Ovary (tissue), 9 donors: ENCODE data around the gene POLR3E. TPM values are rescaled to one million over a fixed set of nuclear protein-coding genes. Genes with fewer than 3 reads are reported as not detected.
"Not testable (repeated sequence)": the region's sequence is repeated elsewhere in the genome, so short reads cannot be mapped to it uniquely, and the experiment has no call there.

Experiments used
- DNase-seq, 5 donors: peaks; one replicate each; pipeline ENCODE4 v3.0.0-alpha.2; 2019 to 2020
- H3K27ac ChIP-seq, 2 donors: fragments of 200-600 bp; one replicate each; pipeline versions ENCODE4 v1.5.1 to v1.8.0; 2019 to 2022
- H3K27me3 ChIP-seq: fragments of 200-600 bp; one replicate; pipeline ENCODE4 v1.8.0; 2022
- H3K36me3 ChIP-seq: fragments of 200-600 bp; sonication (generic); one replicate; pipeline ENCODE4 v1.5.1; 2019
- H3K4me1 ChIP-seq: one replicate; pipeline ENCODE4 v1.8.1; 2013; ENCODE audit warnings: mild to moderate bottlenecking, moderate library complexity; ENCODE audit not compliant: insufficient read depth
- H3K4me3 ChIP-seq: fragments of 200-600 bp; sonication (generic); one replicate; pipeline ENCODE4 v1.5.1; 2017
- H3K9me3 ChIP-seq, 2 donors: fragments of 200-600 bp in 1 of 2; sonication (generic) in 1 of 2; one replicate each; pipeline versions ENCODE4 v1.5.1 to v1.8.1; 2013 to 2019; ENCODE audit warnings: mild to moderate bottlenecking in 1 of 2, moderate library complexity in 1 of 2
- EP300 ChIP-seq: sonication (generic); formaldehyde crosslinking; IDR thresholded peaks from one replicate; pipeline ENCODE4 v1.6.1; 2017; ENCODE audit warnings: antibody characterized with exemption
- POLR2A ChIP-seq: fragments of 450-650 bp; IDR thresholded peaks from one replicate; pipeline ENCODE4 v1.6.1; 2017; ENCODE audit warnings: antibody characterized with exemption, mild to moderate bottlenecking, moderate library complexity
- WGBS, 3 donors: extraction: QIAGEN DNeasy Blood & Tissue Kit in 1 of 3; methylation state at CpG; one replicate each; pipeline versions ENCODE4 v1.1.5 to v1.1.7; 2013 to 2017; 5-methylcytosine and 5-hydroxymethylcytosine counted together
- intact Hi-C, 4 donors: fragments of 100-400 bp; cut with DNase I; formaldehyde crosslinking; loops; one replicate each; pipeline versions ENCODE4 v1.11.0 to v1.15.1; 2022 to 2023
- polyA plus RNA-seq, 2 donors: library from polyadenylated mRNA; stranded (reverse); fragments of 200-250 nt in 1 of 2; fragments of 350-450 nt in 1 of 2; fragmentation: Illumina TruSeq in 1 of 2; extraction: RNeasy Lipid Tissue Mini Kit (QIAGEN cat#74804) in 1 of 2; gene quantifications; one replicate each; pipeline ENCODE4 v1.2.3, GENCODE V29; 2013 to 2014
- total RNA-seq, 7 donors: library from RNA; depleted of rRNA in 2 of 7; stranded (reverse); fragments of >200 nt in 2 of 7; fragmentation: NEBNext Ultra II Directional in 3 of 7; extraction: Animal tissue kit (Norgen Biotek cat#: 25700) in 3 of 7; gene quantifications; one replicate each; pipeline versions ENCODE4 v1.1.0 to v1.2.4, GENCODE V29; 2016 to 2023
- TF ChIP-seq, protein P1 (sequence below), 3 donors: fragments of 450-650 bp in 2 of 3; fragments of 200-600 bp in 1 of 3; IDR thresholded peaks; one replicate each; pipeline versions ENCODE4 v1.5.1 to v1.8.0; 2016 to 2022; ENCODE audit warnings: antibody characterized with exemption in 3 of 3, mild to moderate bottlenecking in 1 of 3
- donor health status: DM: no; HTN: no; CAD: no; lungs with moderate emphysema.
- donor health status: DM: no; HTN: no; CAD: no.
- donor health status: Bipolar disorder and iron deficiency.
- donor health status: DM: yes; HTN: yes; CAD: no.
- donor health status: DM: no; HTN: no; CAD: no.
- donor health status: DM: yes; HTN: yes; CAD: no.

Gene POLR3E
- total and polyA plus RNA-seq, 9 donors = 18.6 to 57.0 (median 40.8) TPM

DNA sequence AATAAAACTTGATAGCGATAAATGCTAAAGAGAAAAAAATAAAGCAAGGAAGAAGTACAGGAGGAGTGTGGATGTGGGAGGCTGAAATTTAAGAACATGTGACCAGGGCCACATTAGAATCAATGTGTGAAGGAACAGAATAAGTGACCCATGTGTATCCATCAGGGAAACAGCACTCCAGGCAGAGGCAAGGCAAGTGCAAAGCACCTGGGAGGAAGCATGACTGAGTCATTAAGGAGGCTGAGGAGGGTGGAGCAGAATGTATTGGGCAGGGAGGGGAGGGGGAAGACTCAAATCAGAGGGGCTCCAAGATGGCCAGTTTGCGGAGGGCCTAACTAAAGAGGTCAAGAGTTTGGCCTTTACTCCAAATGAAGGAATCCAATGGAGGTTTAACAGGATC, 69.2 kb downstream of the POLR3E start:
- DNase-seq = no peak
- Histone ChIP-seq H3K4me3 (no peak overlapping the region), H3K4me1 (no peaks in the 10 kb centered on the region), H3K36me3 (no peaks in the 10 kb centered on the region), H3K27me3 (no peaks in the 10 kb centered on the region), H3K27ac (no peak overlapping the region), H3K9me3 (no peaks in the 10 kb centered on the region)
- WGBS, 3 donors = 97 to 100% (median 99%) methylated on average over 2 of the region's 2 CpGs
- TF ChIP-seq EP300 (no peak), POLR2A (no peak)
- TF ChIP-seq, protein P1, sequence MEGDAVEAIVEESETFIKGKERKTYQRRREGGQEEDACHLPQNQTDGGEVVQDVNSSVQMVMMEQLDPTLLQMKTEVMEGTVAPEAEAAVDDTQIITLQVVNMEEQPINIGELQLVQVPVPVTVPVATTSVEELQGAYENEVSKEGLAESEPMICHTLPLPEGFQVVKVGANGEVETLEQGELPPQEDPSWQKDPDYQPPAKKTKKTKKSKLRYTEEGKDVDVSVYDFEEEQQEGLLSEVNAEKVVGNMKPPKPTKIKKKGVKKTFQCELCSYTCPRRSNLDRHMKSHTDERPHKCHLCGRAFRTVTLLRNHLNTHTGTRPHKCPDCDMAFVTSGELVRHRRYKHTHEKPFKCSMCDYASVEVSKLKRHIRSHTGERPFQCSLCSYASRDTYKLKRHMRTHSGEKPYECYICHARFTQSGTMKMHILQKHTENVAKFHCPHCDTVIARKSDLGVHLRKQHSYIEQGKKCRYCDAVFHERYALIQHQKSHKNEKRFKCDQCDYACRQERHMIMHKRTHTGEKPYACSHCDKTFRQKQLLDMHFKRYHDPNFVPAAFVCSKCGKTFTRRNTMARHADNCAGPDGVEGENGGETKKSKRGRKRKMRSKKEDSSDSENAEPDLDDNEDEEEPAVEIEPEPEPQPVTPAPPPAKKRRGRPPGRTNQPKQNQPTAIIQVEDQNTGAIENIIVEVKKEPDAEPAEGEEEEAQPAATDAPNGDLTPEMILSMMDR (IDR thresholded peaks at IDR 0.05) = no peak
- intact Hi-C loops = no loop called here

DNA sequence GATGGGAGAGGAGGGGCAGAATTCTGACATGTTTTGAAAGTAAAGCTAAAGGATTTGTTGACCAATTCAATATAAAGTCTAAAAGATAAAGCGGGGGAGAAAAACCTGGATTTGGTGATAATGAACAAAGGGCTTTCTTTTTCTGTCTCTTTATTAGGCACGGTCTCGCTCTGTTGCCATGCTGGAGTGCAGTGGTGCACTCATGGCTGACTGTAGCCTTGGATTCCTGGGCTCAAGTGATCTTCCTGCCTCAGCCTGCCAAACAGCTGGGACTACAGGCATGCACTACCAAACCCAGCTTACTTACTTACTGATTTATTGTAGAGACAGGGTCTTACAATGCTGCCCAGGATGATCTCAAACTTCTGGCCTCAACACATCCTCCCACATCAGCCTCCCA, 69.7 kb downstream of the POLR3E start:
- WGBS, 3 donors = 92 to 95% (median 94%) methylated on average over 3 of the region's 3 CpGs
- Histone ChIP-seq H3K27ac (no peak overlapping the region), H3K4me3 (no peak overlapping the region), H3K4me1 (no peaks in the 10 kb centered on the region), H3K9me3 (no peaks in the 10 kb centered on the region), H3K27me3 (no peaks in the 10 kb centered on the region), H3K36me3 (no peaks in the 10 kb centered on the region)
- DNase-seq = no peak
- intact Hi-C loops = no loop called here
- TF ChIP-seq, protein P1 (IDR thresholded peaks at IDR 0.05) = no peak
- TF ChIP-seq EP300 (no peak), POLR2A (no peak)

DNA sequence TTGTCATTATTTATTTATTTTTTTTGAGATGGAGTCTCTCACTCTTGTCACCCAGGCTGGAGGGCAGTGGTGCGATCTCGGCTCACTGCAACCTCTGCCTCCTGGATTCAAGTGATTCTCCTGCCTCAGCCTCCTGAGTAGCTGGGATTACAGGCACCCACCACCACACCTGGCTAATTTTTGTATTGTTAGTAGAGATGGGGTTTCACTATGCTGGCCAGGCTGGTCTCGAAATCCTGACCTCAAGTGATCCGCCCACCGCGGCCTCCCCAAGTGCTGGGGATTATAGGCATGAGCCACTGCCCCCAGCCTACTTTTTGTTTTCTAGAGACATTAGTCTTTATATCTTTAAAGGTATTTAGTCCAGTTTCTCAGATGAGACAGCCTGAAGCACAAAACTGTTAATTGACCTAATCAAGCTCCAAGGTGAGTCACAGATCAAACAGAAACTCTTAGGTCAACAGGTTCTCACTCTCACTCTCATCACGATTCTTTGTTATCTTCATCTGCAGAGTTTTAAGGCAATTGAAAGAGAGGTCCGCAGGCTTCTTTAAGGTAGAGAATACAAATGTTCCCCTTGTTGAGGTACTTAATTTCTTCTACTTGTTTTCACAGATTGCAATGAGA, 71.1 kb downstream of the POLR3E start:
- 95 to 97% (median 96%) methylated on average over 8 of the region's 8 CpGs for WGBS, 3 donors
- H3K9me3 ChIP-seq, H3K4me1 ChIP-seq, intact Hi-C loops, H3K4me3 ChIP-seq, H3K36me3 ChIP-seq, H3K27ac ChIP-seq, DNase-seq, H3K27me3 ChIP-seq: not testable (repeated sequence)

DNA sequence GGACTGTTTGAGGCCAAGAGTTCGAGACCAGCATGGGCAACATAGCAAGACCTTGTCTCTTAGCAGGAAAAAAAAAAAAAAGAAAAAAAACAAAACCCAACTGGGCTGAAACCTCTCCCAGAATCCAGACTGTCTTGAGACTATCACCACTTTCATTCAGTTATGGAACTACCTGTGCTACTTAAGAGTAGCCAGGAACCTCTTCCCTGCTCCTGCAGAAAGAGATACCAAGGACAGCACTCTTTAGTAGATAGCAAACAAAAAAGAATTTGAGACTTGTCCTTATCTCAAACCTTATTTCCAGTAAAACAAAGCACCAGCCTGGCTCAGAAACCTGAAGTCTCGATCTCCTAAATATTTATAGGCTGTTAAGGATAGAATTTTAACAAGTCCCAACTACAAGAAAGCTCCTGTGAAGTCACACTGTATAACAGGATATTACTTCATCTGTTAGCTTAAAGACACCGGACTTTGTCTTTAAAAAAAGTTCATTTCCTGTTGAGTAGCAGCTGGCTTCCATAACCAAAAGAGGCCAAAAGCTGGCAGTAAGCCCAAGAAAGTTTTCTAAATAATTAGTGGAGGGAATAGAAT, 72.1 kb downstream of the POLR3E start:
- DNase-seq = peak in 1 of 5 donors; percentile 37
- no peaks in the 10 kb centered on the region for H3K9me3 ChIP-seq
- TF ChIP-seq, protein P1 (IDR thresholded peaks at IDR 0.05) = no peak
- TF ChIP-seq EP300 (no peak), POLR2A (no peak)
- H3K4me1 ChIP-seq = peaks cover 2% of the 10 kb centered on the region
- no peak overlapping the region for H3K27ac ChIP-seq
- H3K4me3 ChIP-seq = no peak overlapping the region
- no peaks in the 10 kb centered on the region for H3K27me3 ChIP-seq
- intact Hi-C loops = no loop called here
- H3K36me3 ChIP-seq = no peaks in the 10 kb centered on the region
- WGBS, 3 donors = 25 to 33% (median 28%) methylated on average over 3 of the region's 3 CpGs

DNA sequence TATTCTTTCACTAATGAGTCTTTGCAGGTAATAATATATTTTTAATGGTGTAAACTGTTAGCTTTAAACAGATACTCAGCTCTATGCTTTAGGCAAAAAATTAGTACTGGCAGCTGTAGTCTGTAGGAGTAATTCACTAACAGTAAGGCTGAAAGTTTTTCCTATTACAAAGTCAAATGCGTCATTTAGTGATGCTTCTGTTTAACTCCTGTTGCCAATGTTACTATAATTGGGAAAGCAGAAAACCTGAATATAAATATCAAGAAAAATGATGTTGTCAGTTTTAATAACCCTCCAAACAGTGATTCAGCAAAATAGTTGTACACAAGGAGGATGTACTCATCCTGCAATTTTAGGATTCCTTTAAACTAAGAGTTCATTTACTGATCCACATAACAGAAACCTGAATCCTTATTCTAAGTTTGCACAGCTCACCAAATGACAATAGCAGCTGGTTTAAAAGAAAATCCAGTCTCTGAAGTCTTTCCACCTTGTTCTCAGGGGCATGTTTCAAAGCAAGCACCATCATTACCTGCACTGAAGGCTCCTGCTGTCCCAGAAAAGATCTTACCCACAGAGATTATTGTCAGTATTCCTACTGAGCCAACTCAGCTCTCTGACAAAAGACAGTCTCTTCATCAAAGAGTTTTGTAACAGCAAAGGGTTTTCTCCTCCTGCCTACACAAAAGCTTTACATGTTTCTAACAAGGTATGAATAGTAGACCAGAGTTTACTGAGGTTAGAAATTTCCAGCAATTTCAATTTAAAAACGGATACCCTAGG, 73.0 kb downstream of the POLR3E start:
- TF ChIP-seq, protein P1 (IDR thresholded peaks at IDR 0.05) = no peak
- TF ChIP-seq EP300 = no peak
- no peak for TF ChIP-seq POLR2A
- intact Hi-C loops = loop anchor here in 2 of 4 donors (10.0 kb wide), 1 partner anchor 55 kb away; no protein-coding TSS in a partner anchor
- H3K36me3 ChIP-seq = no peaks in the 10 kb centered on the region
- no peaks in the 10 kb centered on the region for H3K9me3 ChIP-seq
- no peak for DNase-seq
- no peaks in the 10 kb centered on the region for H3K27me3 ChIP-seq
- H3K4me3 ChIP-seq = no peak overlapping the region
- H3K27ac ChIP-seq = no peak overlapping the region
- WGBS, 3 donors = 41 to 49% (median 45%) methylated on average over 2 of the region's 2 CpGs
- peaks cover 3% of the 10 kb centered on the region for H3K4me1 ChIP-seq
